Measurements from ENCODE around the gene ARHGAP40. TPM values are rescaled to one million over a fixed set of nuclear protein-coding genes. Genes with fewer than 3 reads are reported as not detected.

The ARHGAP40 gene
- total RNA-seq, 2 experiments from 2014 or later, result not detected

- no peak for ATAC-seq (ENCODE audit: low read depth)
- no peak for DNase-seq
- POLR2A ChIA-PET, result no interaction called here
- Mint-ChIP-seq H3K27ac (no peak overlapping the region), H3K4me3 (no peak overlapping the region), H3K36me3 (peaks cover 5% of the 10 kb centered on the region), H3K9me3 (no peaks in the 10 kb centered on the region), H3K4me1 (no peaks in the 10 kb centered on the region), H3K27me3 (peaks cover 6% of the 10 kb centered on the region)
These were observed 21.7 kb upstream of the ARHGAP40 start for GRCh38 chr20:38579921-38580320.

- Mint-ChIP-seq H3K36me3 (no peaks in the 10 kb centered on the region), H3K27me3 (peaks cover 6% of the 10 kb centered on the region), H3K4me3 (no peak within 1 kb of the TSS), H3K9me3 (no peaks in the 10 kb centered on the region), H3K4me1 (no peaks in the 10 kb centered on the region), H3K27ac (no peak within 1 kb of the TSS)
- DNase-seq, result no peak
- POLR2A ChIA-PET, result no interaction called here
- no peak for ATAC-seq (ENCODE audit: low read depth)
These were observed 20.6 kb upstream of the ARHGAP40 start, which contains the start of gene ADIG for GRCh38 chr20:38581013-38581412. Gene ADIG (plus strand): TSS chr20:38581197. CDS start chr20:38581251, 54 bp downstream.

GRCh38 chr20:38581830-38582358 is 19.7 kb upstream of the ARHGAP40 start:
- POLR2A ChIA-PET, result no interaction called here
- DNase-seq (no peak), ATAC-seq (ENCODE audit: low read depth) (no peak)
- H3K4me1 Mint-ChIP-seq, result no peaks in the 10 kb centered on the region
- no peaks in the 10 kb centered on the region for H3K9me3 Mint-ChIP-seq
- H3K27ac Mint-ChIP-seq, result no peak overlapping the region
- H3K27me3 Mint-ChIP-seq, result peaks cover 6% of the 10 kb centered on the region
- H3K36me3 Mint-ChIP-seq, result no peaks in the 10 kb centered on the region
- H3K4me3 Mint-ChIP-seq, result no peak overlapping the region

GRCh38 chr20:38583306-38583705 is 18.3 kb upstream of the ARHGAP40 start:
- Mint-ChIP-seq H3K27me3 (peaks cover 10% of the 10 kb centered on the region), H3K36me3 (no peaks in the 10 kb centered on the region), H3K4me3 (no peak overlapping the region), H3K27ac (no peak overlapping the region), H3K4me1 (no peaks in the 10 kb centered on the region), H3K9me3 (no peaks in the 10 kb centered on the region)
- ATAC-seq (ENCODE audit: low read depth), result no peak
- POLR2A ChIA-PET, result no interaction called here
- no peak for DNase-seq

- no peak overlapping the region for H3K4me3 Mint-ChIP-seq
- no peak for ATAC-seq (ENCODE audit: low read depth)
- H3K27me3 Mint-ChIP-seq, result peaks cover 10% of the 10 kb centered on the region
- no peaks in the 10 kb centered on the region for H3K4me1 Mint-ChIP-seq
- POLR2A ChIA-PET, result no interaction called here
- no peak overlapping the region for H3K27ac Mint-ChIP-seq
- no peaks in the 10 kb centered on the region for H3K9me3 Mint-ChIP-seq
- H3K36me3 Mint-ChIP-seq, result no peaks in the 10 kb centered on the region
- no peak for DNase-seq
These were observed 17.4 kb upstream of the ARHGAP40 start for GRCh38 chr20:38584099-38584763.

GRCh38 chr20:38585404-38586180 is 16.0 kb upstream of the ARHGAP40 start:
- H3K36me3 Mint-ChIP-seq, result no peaks in the 10 kb centered on the region
- H3K27ac Mint-ChIP-seq, result no peak overlapping the region
- no peak overlapping the region for H3K4me3 Mint-ChIP-seq
- H3K4me1 Mint-ChIP-seq, result no peaks in the 10 kb centered on the region
- H3K27me3 Mint-ChIP-seq, result peaks cover 10% of the 10 kb centered on the region
- DNase-seq (no peak), ATAC-seq (ENCODE audit: low read depth) (no peak)
- POLR2A ChIA-PET, result no interaction called here
- no peaks in the 10 kb centered on the region for H3K9me3 Mint-ChIP-seq

- DNase-seq (no peak), ATAC-seq (ENCODE audit: low read depth) (no peak)
- no peaks in the 10 kb centered on the region for H3K4me1 Mint-ChIP-seq
- H3K27me3 Mint-ChIP-seq, result peaks cover 10% of the 10 kb centered on the region
- H3K36me3 Mint-ChIP-seq, result no peaks in the 10 kb centered on the region
- no peak overlapping the region for H3K27ac Mint-ChIP-seq
- no peak overlapping the region for H3K4me3 Mint-ChIP-seq
- POLR2A ChIA-PET, result no interaction called here
- no peaks in the 10 kb centered on the region for H3K9me3 Mint-ChIP-seq
These were observed 15.5 kb upstream of the ARHGAP40 start for GRCh38 chr20:38586181-38586525.

GRCh38 chr20:38588303-38588702 is 13.3 kb upstream of the ARHGAP40 start:
- Mint-ChIP-seq H3K4me1 (no peaks in the 10 kb centered on the region), H3K9me3 (no peaks in the 10 kb centered on the region), H3K27ac (no peak overlapping the region), H3K4me3 (no peak overlapping the region), H3K36me3 (no peaks in the 10 kb centered on the region), H3K27me3 (peaks cover 8% of the 10 kb centered on the region)
- ATAC-seq (ENCODE audit: low read depth) (no peak), DNase-seq (no peak)
- POLR2A ChIA-PET, result no interaction called here

- H3K27ac Mint-ChIP-seq, result no peak overlapping the region
- H3K36me3 Mint-ChIP-seq, result no peaks in the 10 kb centered on the region
- H3K9me3 Mint-ChIP-seq, result no peaks in the 10 kb centered on the region
- no peak overlapping the region for H3K4me3 Mint-ChIP-seq
- no peak for DNase-seq
- peaks cover 5% of the 10 kb centered on the region for H3K27me3 Mint-ChIP-seq
- H3K4me1 Mint-ChIP-seq, result no peaks in the 10 kb centered on the region
- POLR2A ChIA-PET, result no interaction called here
- no peak for ATAC-seq (ENCODE audit: low read depth)
These were observed 12.3 kb upstream of the ARHGAP40 start for GRCh38 chr20:38589351-38589750.

GRCh38 chr20:38589967-38590675 is 11.5 kb upstream of the ARHGAP40 start:
- Mint-ChIP-seq H3K27me3 (peaks cover 4% of the 10 kb centered on the region), H3K4me3 (no peak overlapping the region), H3K9me3 (no peaks in the 10 kb centered on the region), H3K27ac (no peak overlapping the region), H3K36me3 (no peaks in the 10 kb centered on the region), H3K4me1 (no peaks in the 10 kb centered on the region)
- DNase-seq (no peak), ATAC-seq (ENCODE audit: low read depth) (no peak)
- POLR2A ChIA-PET, result no interaction called here

GRCh38 chr20:38590676-38591473 is 10.7 kb upstream of the ARHGAP40 start:
- ATAC-seq (ENCODE audit: low read depth) (no peak), DNase-seq (no peak)
- no peaks in the 10 kb centered on the region for H3K36me3 Mint-ChIP-seq
- POLR2A ChIA-PET, result no interaction called here
- H3K4me3 Mint-ChIP-seq, result no peak overlapping the region
- H3K4me1 Mint-ChIP-seq, result no peaks in the 10 kb centered on the region
- peaks cover 4% of the 10 kb centered on the region for H3K27me3 Mint-ChIP-seq
- no peaks in the 10 kb centered on the region for H3K9me3 Mint-ChIP-seq
- H3K27ac Mint-ChIP-seq, result no peak overlapping the region

- no peak for ATAC-seq (ENCODE audit: low read depth)
- H3K4me1 Mint-ChIP-seq, result no peaks in the 10 kb centered on the region
- DNase-seq, result no peak
- no peak overlapping the region for H3K27ac Mint-ChIP-seq
- H3K4me3 Mint-ChIP-seq, result no peak overlapping the region
- no peaks in the 10 kb centered on the region for H3K9me3 Mint-ChIP-seq
- no peaks in the 10 kb centered on the region for H3K36me3 Mint-ChIP-seq
- POLR2A ChIA-PET, result no interaction called here
- H3K27me3 Mint-ChIP-seq, result peaks cover 4% of the 10 kb centered on the region
These were observed 9.9 kb upstream of the ARHGAP40 start for GRCh38 chr20:38591474-38592410.
